NCI-H2029 treated with DMSO at 0.1 percent for 48 hours (cell line): ENCODE results near the gene NRN1L.

Experiments
- DNase-seq: peaks from one replicate; lab custom pipeline; 2025; lab: John Stamatoyannopoulos, UW

Gene NRN1L

GRCh38 chr16:67935402-67936123 is 50.9 kb downstream of the NRN1L start:
- peak; percentile 73 for DNase-seq
